ENCODE data around the gene ETDC.

ETDC gene

DNA sequence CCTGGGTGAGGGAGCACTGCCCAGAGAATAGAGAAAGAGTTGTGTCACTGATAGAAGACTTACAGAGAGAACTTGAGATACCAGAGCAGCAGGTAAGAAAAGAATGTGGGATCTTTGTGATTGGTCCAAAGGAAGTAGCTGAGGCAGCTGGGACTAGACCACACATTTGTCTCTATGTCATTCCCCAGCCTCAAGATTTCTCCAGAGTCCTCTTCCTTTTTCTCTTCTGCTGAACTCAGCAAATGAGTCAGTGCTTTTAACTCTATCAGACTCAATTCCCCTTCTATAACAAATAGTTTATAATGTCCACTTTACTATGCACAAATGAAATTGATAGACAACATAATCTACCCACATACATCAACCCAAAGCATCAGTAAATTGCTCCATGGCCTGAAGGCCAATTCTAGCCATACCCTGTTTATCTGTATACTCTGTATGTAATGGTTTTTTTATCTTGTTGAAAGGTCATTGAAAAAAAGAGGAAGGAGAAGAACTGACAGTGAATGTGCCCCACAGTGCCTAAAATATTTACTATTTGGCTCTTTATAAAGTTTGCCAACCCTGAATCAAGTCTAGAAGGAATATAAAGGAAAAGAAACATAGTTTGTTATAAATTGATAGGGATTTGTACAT, 38.2 kb downstream of the ETDC start:
- DNase-seq = no peak

DNA sequence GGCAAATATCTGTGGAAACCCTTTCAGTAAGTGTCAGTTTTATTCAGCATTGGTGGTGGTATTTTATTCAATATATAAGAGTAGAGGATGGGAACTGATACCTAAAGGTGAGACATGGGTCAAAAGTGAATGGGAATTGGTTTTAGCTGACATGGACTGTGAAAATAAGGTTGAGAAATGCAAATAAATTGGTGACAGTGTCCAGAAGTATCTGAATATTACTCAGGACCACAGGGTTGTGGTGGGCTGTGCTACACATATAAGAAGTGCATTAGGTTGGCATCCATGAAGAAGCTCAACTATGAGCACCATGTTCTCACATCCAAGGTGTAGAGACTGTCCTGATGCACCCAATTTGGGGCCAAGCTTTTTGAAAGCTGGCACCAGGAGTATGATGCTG, 45.0 kb downstream of the ETDC start:
- DNase-seq = no peak

All from activated naive CD4-positive, alpha-beta T cell treated with Interleukin-2 at 50 U/mL for 16 hours (primary cell).